Measurements from ENCODE around the gene CDK5.
A peak's percentile ranks its signal among the peaks of the same experiment; 100 is the strongest.

CDK5 gene

GRCh38 chr7:151091431-151091830, 33.7 kb upstream of the CDK5 start:
- no peak overlapping the region for H4K91ac ChIP-seq (ENCODE audit: low read depth, low read length)
- no peak overlapping the region for H3K9ac ChIP-seq (ENCODE audit: low read length)
- H3K27me3 ChIP-seq (ENCODE audit: insufficient read depth, low read length), result no peaks in the 10 kb centered on the region
- no peak overlapping the region for H3K4me2 ChIP-seq (ENCODE audit: low read length)
- no peak overlapping the region for H3K4me3 ChIP-seq (ENCODE audit: low read depth, low read length)
- H2BK5ac ChIP-seq (ENCODE audit: low read depth, low read length, poor library complexity), result no peak overlapping the region
- H3K36me3 ChIP-seq (ENCODE audit: control insufficient read depth in 1 of 2, insufficient read depth in 2 of 2, low read length in 2 of 2), result peaks cover 5 to 7% of the 10 kb centered on the region in 2 experiments
- H2BK12ac ChIP-seq (ENCODE audit: low read length), result no peak overlapping the region
- no peak overlapping the region for H3K14ac ChIP-seq (ENCODE audit: low read length)
- H3K9me3 ChIP-seq (ENCODE audit: insufficient read depth, low read depth, low read length), result no peaks in the 10 kb centered on the region
- no peak overlapping the region for H3K23ac ChIP-seq (ENCODE audit: low read length)
- peak overlapping the region; percentile 37 for H3K4ac ChIP-seq (ENCODE audit: low read depth, low read length)
- H4K12ac ChIP-seq (ENCODE audit: low read depth, low read length), result no peak overlapping the region
- peak overlapping the region; percentile 3 for H3K18ac ChIP-seq (ENCODE audit: low read length)
- no peak overlapping the region for H2AFZ ChIP-seq (ENCODE audit: insufficient read depth, low read length, poor library complexity)
- peak in 1 of 2 donors; percentile 43 for DNase-seq
- H3K27ac ChIP-seq (ENCODE audit: low read depth, low read length), result no peak overlapping the region
- no peak overlapping the region for H2BK120ac ChIP-seq (ENCODE audit: insufficient read depth, low read length, poor library complexity)
- no peak overlapping the region for H4K8ac ChIP-seq (ENCODE audit: low read depth, low read length)
- peaks cover 27 to 36% of the 10 kb centered on the region in 2 experiments for H3K4me1 ChIP-seq (ENCODE audit: control insufficient read depth in 1 of 2, insufficient read depth in 2 of 2, low read length in 2 of 2)
- H2AK5ac ChIP-seq (ENCODE audit: low read length), result no peak overlapping the region
- peaks cover 16% of the 10 kb centered on the region for H3K79me1 ChIP-seq (ENCODE audit: low read length)
- WGBS (ENCODE audit: extremely low coverage, insufficient coverage, insufficient read length), result no CpG with 5 or more reads among the region's 6 CpGs
- H3K79me2 ChIP-seq (ENCODE audit: control insufficient read depth, insufficient read depth, low read length, poor library complexity), result peaks cover 27% of the 10 kb centered on the region

- no peak overlapping the region for H3K18ac ChIP-seq (ENCODE audit: low read length)
- H3K9me3 ChIP-seq (ENCODE audit: insufficient read depth, low read depth, low read length), result no peaks in the 10 kb centered on the region
- H2BK5ac ChIP-seq (ENCODE audit: low read depth, low read length, poor library complexity), result no peak overlapping the region
- H3K79me1 ChIP-seq (ENCODE audit: low read length), result peaks cover 17% of the 10 kb centered on the region
- no peak overlapping the region for H4K8ac ChIP-seq (ENCODE audit: low read depth, low read length)
- no peak overlapping the region for H2BK120ac ChIP-seq (ENCODE audit: insufficient read depth, low read length, poor library complexity)
- no peak overlapping the region for H4K91ac ChIP-seq (ENCODE audit: low read depth, low read length)
- peaks cover 5 to 7% of the 10 kb centered on the region in 2 experiments for H3K36me3 ChIP-seq (ENCODE audit: control insufficient read depth in 1 of 2, insufficient read depth in 2 of 2, low read length in 2 of 2)
- WGBS (ENCODE audit: extremely low coverage, insufficient coverage, insufficient read length), result no CpG with 5 or more reads among the region's 7 CpGs
- H2BK12ac ChIP-seq (ENCODE audit: low read length), result no peak overlapping the region
- no peak overlapping the region for H3K14ac ChIP-seq (ENCODE audit: low read length)
- H3K79me2 ChIP-seq (ENCODE audit: control insufficient read depth, insufficient read depth, low read length, poor library complexity), result peaks cover 25% of the 10 kb centered on the region
- no peak overlapping the region for H4K12ac ChIP-seq (ENCODE audit: low read depth, low read length)
- no peak overlapping the region for H3K4me3 ChIP-seq (ENCODE audit: low read depth, low read length)
- H3K9ac ChIP-seq (ENCODE audit: low read length), result no peak overlapping the region
- no peak overlapping the region for H2AFZ ChIP-seq (ENCODE audit: insufficient read depth, low read length, poor library complexity)
- H3K4me1 ChIP-seq (ENCODE audit: control insufficient read depth in 1 of 2, insufficient read depth in 2 of 2, low read length in 2 of 2), result peaks cover 27 to 36% of the 10 kb centered on the region in 2 experiments
- H3K4ac ChIP-seq (ENCODE audit: low read depth, low read length), result peak overlapping the region; percentile 37
- H3K27ac ChIP-seq (ENCODE audit: low read depth, low read length), result no peak overlapping the region
- no peaks in the 10 kb centered on the region for H3K27me3 ChIP-seq (ENCODE audit: insufficient read depth, low read length)
- no peak overlapping the region for H3K4me2 ChIP-seq (ENCODE audit: low read length)
- DNase-seq, result no peak
- no peak overlapping the region for H3K23ac ChIP-seq (ENCODE audit: low read length)
- H2AK5ac ChIP-seq (ENCODE audit: low read length), result no peak overlapping the region
Observed at GRCh38 chr7:151091003-151091402, 33.3 kb upstream of the CDK5 start.

- H4K91ac ChIP-seq (ENCODE audit: low read depth, low read length), result peak overlapping the region; percentile 29
- H3K4me1 ChIP-seq (ENCODE audit: control insufficient read depth in 1 of 2, insufficient read depth in 2 of 2, low read length in 2 of 2), result peaks cover 35 to 44% of the 10 kb centered on the region in 2 experiments
- H3K9me3 ChIP-seq (ENCODE audit: insufficient read depth, low read depth, low read length), result no peaks in the 10 kb centered on the region
- H3K14ac ChIP-seq (ENCODE audit: low read length), result peak overlapping the region; percentile 11
- H3K23ac ChIP-seq (ENCODE audit: low read length), result no peak overlapping the region
- peaks cover 5 to 7% of the 10 kb centered on the region in 2 experiments for H3K36me3 ChIP-seq (ENCODE audit: control insufficient read depth in 1 of 2, insufficient read depth in 2 of 2, low read length in 2 of 2)
- no CpG with 5 or more reads among the region's 22 CpGs for WGBS (ENCODE audit: extremely low coverage, insufficient coverage, insufficient read length)
- no peak for DNase-seq
- H4K12ac ChIP-seq (ENCODE audit: low read depth, low read length), result no peak overlapping the region
- H3K79me1 ChIP-seq (ENCODE audit: low read length), result peaks cover 25% of the 10 kb centered on the region
- H3K4ac ChIP-seq (ENCODE audit: low read depth, low read length), result peak overlapping the region; percentile 80
- H3K4me3 ChIP-seq (ENCODE audit: low read depth, low read length), result no peak overlapping the region
- H2AFZ ChIP-seq (ENCODE audit: insufficient read depth, low read length, poor library complexity), result no peak overlapping the region
- H3K4me2 ChIP-seq (ENCODE audit: low read length), result peak overlapping the region; percentile 23
- H3K9ac ChIP-seq (ENCODE audit: low read length), result no peak overlapping the region
- H4K8ac ChIP-seq (ENCODE audit: low read depth, low read length), result peak overlapping the region; percentile 6
- no peaks in the 10 kb centered on the region for H3K27me3 ChIP-seq (ENCODE audit: insufficient read depth, low read length)
- peak overlapping the region; percentile 47 for H3K18ac ChIP-seq (ENCODE audit: low read length)
- no peak overlapping the region for H2BK12ac ChIP-seq (ENCODE audit: low read length)
- H2AK5ac ChIP-seq (ENCODE audit: low read length), result no peak overlapping the region
- H2BK120ac ChIP-seq (ENCODE audit: insufficient read depth, low read length, poor library complexity), result no peak overlapping the region
- no peak overlapping the region for H2BK5ac ChIP-seq (ENCODE audit: low read depth, low read length, poor library complexity)
- H3K79me2 ChIP-seq (ENCODE audit: control insufficient read depth, insufficient read depth, low read length, poor library complexity), result peaks cover 27% of the 10 kb centered on the region
- peak overlapping the region; percentile 54 for H3K27ac ChIP-seq (ENCODE audit: low read depth, low read length)
Observed at GRCh38 chr7:151089893-151090730, 32.4 kb upstream of the CDK5 start.

GRCh38 chr7:151088856-151089699, 31.4 kb upstream of the CDK5 start:
- peak overlapping the region; percentile 21 for H3K4me2 ChIP-seq (ENCODE audit: low read length)
- no peak overlapping the region for H2BK5ac ChIP-seq (ENCODE audit: low read depth, low read length, poor library complexity)
- peak overlapping the region; percentile 47 for H3K18ac ChIP-seq (ENCODE audit: low read length)
- H2AK5ac ChIP-seq (ENCODE audit: low read length), result peak overlapping the region; percentile 21
- H4K12ac ChIP-seq (ENCODE audit: low read depth, low read length), result peak overlapping the region; percentile 13
- peaks cover 27% of the 10 kb centered on the region for H3K79me2 ChIP-seq (ENCODE audit: control insufficient read depth, insufficient read depth, low read length, poor library complexity)
- peaks cover 5 to 6% of the 10 kb centered on the region in 2 experiments for H3K36me3 ChIP-seq (ENCODE audit: control insufficient read depth in 1 of 2, insufficient read depth in 2 of 2, low read length in 2 of 2)
- no CpG with 5 or more reads among the region's 30 CpGs for WGBS (ENCODE audit: extremely low coverage, insufficient coverage, insufficient read length)
- peak overlapping the region; percentile 54 for H3K27ac ChIP-seq (ENCODE audit: low read depth, low read length)
- H3K4me1 ChIP-seq (ENCODE audit: control insufficient read depth in 1 of 2, insufficient read depth in 2 of 2, low read length in 2 of 2), result peaks cover 35 to 44% of the 10 kb centered on the region in 2 experiments
- no peak overlapping the region for H3K9ac ChIP-seq (ENCODE audit: low read length)
- peak in 1 of 2 donors; percentile 44 for DNase-seq
- H3K23ac ChIP-seq (ENCODE audit: low read length), result no peak overlapping the region
- H2BK12ac ChIP-seq (ENCODE audit: low read length), result peak overlapping the region; percentile 23
- H3K9me3 ChIP-seq (ENCODE audit: insufficient read depth, low read depth, low read length), result no peaks in the 10 kb centered on the region
- no peaks in the 10 kb centered on the region for H3K27me3 ChIP-seq (ENCODE audit: insufficient read depth, low read length)
- no peak overlapping the region for H2AFZ ChIP-seq (ENCODE audit: insufficient read depth, low read length, poor library complexity)
- H3K14ac ChIP-seq (ENCODE audit: low read length), result peak overlapping the region; percentile 20
- H3K4ac ChIP-seq (ENCODE audit: low read depth, low read length), result peak overlapping the region; percentile 18
- H4K91ac ChIP-seq (ENCODE audit: low read depth, low read length), result peak overlapping the region; percentile 29
- peak overlapping the region; percentile 6 for H4K8ac ChIP-seq (ENCODE audit: low read depth, low read length)
- H3K79me1 ChIP-seq (ENCODE audit: low read length), result peaks cover 25% of the 10 kb centered on the region
- H3K4me3 ChIP-seq (ENCODE audit: low read depth, low read length), result no peak overlapping the region
- H2BK120ac ChIP-seq (ENCODE audit: insufficient read depth, low read length, poor library complexity), result no peak overlapping the region
